Smooth muscle cell (in vitro differentiated cells): ENCODE results near the gene VEGFD. TPM values are rescaled to one million over a fixed set of nuclear protein-coding genes. Genes with fewer than 3 reads are reported as not detected.

Experiments used
- DNase-seq: peaks from one replicate; lab custom pipeline; 2025; ENCODE audit not compliant: unreplicated experiment; lab: John Stamatoyannopoulos, UW
- H2AFZ ChIP-seq: fragments of 200-600 bp; sonication (generic); 2 replicates; pipeline ENCODE4 v1.6.0; 2016; ENCODE audit warnings: antibody characterized with exemption, low read depth, mild to moderate bottlenecking
- H3F3A ChIP-seq: fragments of 200-600 bp; sonication (generic); 2 replicates; pipeline ENCODE4 v1.6.0; 2017; ENCODE audit warnings: antibody characterized with exemption, low read depth
- H3K27ac ChIP-seq: fragments of 200-600 bp; sonication (generic); 2 replicates; pipeline ENCODE4 v1.5.1; 2016; ENCODE audit warnings: low read depth, mild to moderate bottlenecking
- H3K27me3 ChIP-seq: fragments of 200-600 bp; sonication (generic); 2 replicates; pipeline ENCODE4 v1.6.1; 2016; ENCODE audit warnings: low read depth, mild to moderate bottlenecking
- H3K36me3 ChIP-seq: fragments of 200-600 bp; sonication (generic); 2 replicates; pipeline ENCODE4 v1.5.1; 2016; ENCODE audit warnings: low read depth
- H3K4me1 ChIP-seq: fragments of 200-600 bp; sonication (generic); 2 replicates; pipeline ENCODE4 v1.5.1; 2016; ENCODE audit warnings: low read depth
- H3K4me2 ChIP-seq: fragments of 200-600 bp; sonication (generic); 2 replicates; pipeline ENCODE4 v1.6.0; 2016; ENCODE audit warnings: mild to moderate bottlenecking
- H3K4me3 ChIP-seq: fragments of 200-600 bp; sonication (generic); 2 replicates; pipeline ENCODE4 v1.5.1; 2016; ENCODE audit warnings: mild to moderate bottlenecking
- H3K79me2 ChIP-seq: fragments of 200-600 bp; sonication (generic); 2 replicates; pipeline ENCODE4 v1.6.0; 2016; ENCODE audit warnings: low read depth, mild to moderate bottlenecking
- H3K9ac ChIP-seq: fragments of 200-600 bp; sonication (generic); 2 replicates; pipeline ENCODE4 v1.6.0; 2016; ENCODE audit warnings: low read depth
- H3K9me3 ChIP-seq: fragments of 200-600 bp; sonication (generic); replicated peaks from 2 replicates; pipeline ENCODE4 v1.5.1; 2016; ENCODE audit warnings: low read depth
- H4K20me1 ChIP-seq: fragments of 200-600 bp; sonication (generic); 2 replicates; pipeline ENCODE4 v1.6.0; 2016; ENCODE audit warnings: low read depth
- CTCF ChIP-seq: fragments of 200-600 bp; sonication (generic); IDR thresholded peaks from 2 replicates; pipeline ENCODE4 v1.5.1; 2017; ENCODE audit warnings: borderline replicate concordance, mild to moderate bottlenecking, antibody characterized with exemption; ENCODE audit not compliant: insufficient read depth, poor library complexity, severe bottlenecking
- WGBS: methylation state at CpG from one replicate; pipeline ENCODE4 v1.1.7; 2016; ENCODE audit warnings: low lambda C conversion rate; 5-methylcytosine and 5-hydroxymethylcytosine counted together
- polyA plus RNA-seq: library from polyadenylated mRNA; unstranded; fragments of >200 nt; fragmentation: Nextera tagmentation; extraction: Ambion mirVana; gene quantifications from 2 replicates; pipeline ENCODE4 v1.2.1, GENCODE V29; 2016
- total RNA-seq: library from RNA; depleted of rRNA; stranded (reverse); fragments of >200 nt; gene quantifications from 2 replicates; pipeline ENCODE4 v1.2.3, GENCODE V29; 2014

The VEGFD gene
- total and polyA plus RNA-seq, 2 experiments from 2014 or later, result 0.38 TPM; not detected in 1

- TF ChIP-seq CTCF, result no peak
- H3K4me3 ChIP-seq, result no peak overlapping the region
- no peak for DNase-seq
- H3K4me1 ChIP-seq, result no peaks in the 10 kb centered on the region
- H3K79me2 ChIP-seq, result no peaks in the 10 kb centered on the region
- H3K36me3 ChIP-seq, result no peaks in the 10 kb centered on the region
- H3K4me2 ChIP-seq, result no peak overlapping the region
- H4K20me1 ChIP-seq, result no peaks in the 10 kb centered on the region
- WGBS, result 69% methylated on average over 3 of the region's 3 CpGs
- no peak overlapping the region for H2AFZ ChIP-seq
- H3K27ac ChIP-seq, result no peak overlapping the region
- no peaks in the 10 kb centered on the region for H3F3A ChIP-seq
- H3K9me3 ChIP-seq, result no peaks in the 10 kb centered on the region
- no peak overlapping the region for H3K9ac ChIP-seq
- H3K27me3 ChIP-seq, result no peaks in the 10 kb centered on the region
Observed at GRCh38 chrX:15373976-15374375, 10.2 kb downstream of the VEGFD start.

- Histone ChIP-seq H3K4me3 (no peak overlapping the region), H3F3A (no peaks in the 10 kb centered on the region), H3K9me3 (no peaks in the 10 kb centered on the region), H3K79me2 (no peaks in the 10 kb centered on the region), H2AFZ (no peak overlapping the region), H3K27me3 (no peaks in the 10 kb centered on the region), H3K9ac (no peak overlapping the region), H4K20me1 (no peaks in the 10 kb centered on the region), H3K4me2 (no peak overlapping the region), H3K4me1 (no peaks in the 10 kb centered on the region), H3K36me3 (no peaks in the 10 kb centered on the region), H3K27ac (no peak overlapping the region)
- 87% methylated on average over 9 of the region's 9 CpGs for whole genome bisulfite sequencing
- no peak for DNase-seq
- no peak for TF ChIP-seq CTCF
Observed at GRCh38 chrX:15366506-15367352, 17.5 kb downstream of the VEGFD start.

- H3K4me2 ChIP-seq, result no peak overlapping the region
- H4K20me1 ChIP-seq, result no peaks in the 10 kb centered on the region
- no peak overlapping the region for H3K9ac ChIP-seq
- no peak overlapping the region for H3K4me3 ChIP-seq
- 88% methylated on average over 2 of the region's 2 CpGs for WGBS
- no peaks in the 10 kb centered on the region for H3F3A ChIP-seq
- no peaks in the 10 kb centered on the region for H3K27me3 ChIP-seq
- no peaks in the 10 kb centered on the region for H3K79me2 ChIP-seq
- no peaks in the 10 kb centered on the region for H3K36me3 ChIP-seq
- no peak for DNase-seq
- no peak overlapping the region for H3K27ac ChIP-seq
- H2AFZ ChIP-seq, result no peak overlapping the region
- TF ChIP-seq CTCF, result no peak
- H3K4me1 ChIP-seq, result no peaks in the 10 kb centered on the region
- H3K9me3 ChIP-seq, result no peaks in the 10 kb centered on the region
Observed at GRCh38 chrX:15359701-15360100, 24.5 kb downstream of the VEGFD start.

- Histone ChIP-seq H3K4me2 (no peak overlapping the region), H3K9me3 (no peaks in the 10 kb centered on the region), H3K4me3 (no peak overlapping the region), H3F3A (no peaks in the 10 kb centered on the region), H3K9ac (no peak overlapping the region), H2AFZ (no peak overlapping the region), H3K36me3 (no peaks in the 10 kb centered on the region), H4K20me1 (no peaks in the 10 kb centered on the region), H3K4me1 (no peaks in the 10 kb centered on the region), H3K79me2 (no peaks in the 10 kb centered on the region), H3K27me3 (no peaks in the 10 kb centered on the region), H3K27ac (no peak overlapping the region)
- 91% methylated on average over 2 of the region's 2 CpGs for WGBS
- TF ChIP-seq CTCF, result no peak
- no peak for DNase-seq
Observed at GRCh38 chrX:15358533-15358932, 25.7 kb downstream of the VEGFD start.
